Measurements from ENCODE around the gene MMP24OS. TPM values are rescaled to one million over a fixed set of nuclear protein-coding genes. Genes with fewer than 3 reads are reported as not detected.

MMP24OS gene
- polyA plus RNA-seq, 1 experiment = 47.6 TPM

GRCh38 chr20:35280523-35280922, 2.6 kb upstream of the MMP24OS start:
- DNase-seq (ENCODE audit: low read depth) = no peak
- Histone ChIP-seq H3K4me3 (ENCODE audit: low read depth, low read length) (no peak overlapping the region), H3K36me3 (ENCODE audit: control insufficient read depth, insufficient read depth, low read length) (peaks cover 24% of the 10 kb centered on the region), H3K27me3 (ENCODE audit: control insufficient read depth, insufficient read depth, low read length) (no peaks in the 10 kb centered on the region)
- ChIA-PET CTCF (interaction anchor here (0.6 to 2.4 kb wide), 3 partner anchors 23 to 1802 kb away, joined by 3 to 8 read pairs (median 3); no protein-coding TSS in a partner anchor), POLR2A (no interaction called here)
- TF ChIP-seq CTCF (IDR thresholded peaks at IDR 0.05; ENCODE audit: insufficient read depth, low read depth, low read length) = no peak

- POLR2A ChIA-PET = no interaction called here
- no peak for DNase-seq (ENCODE audit: low read depth)
- H3K36me3 ChIP-seq (ENCODE audit: control insufficient read depth, insufficient read depth, low read length) = peaks cover 24% of the 10 kb centered on the region
- no peaks in the 10 kb centered on the region for H3K27me3 ChIP-seq (ENCODE audit: control insufficient read depth, insufficient read depth, low read length)
- TF ChIP-seq CTCF (IDR thresholded peaks at IDR 0.05; ENCODE audit: insufficient read depth, low read depth, low read length) = no peak
- H3K4me3 ChIP-seq (ENCODE audit: low read depth, low read length) = no peak overlapping the region
- CTCF ChIA-PET = interaction anchor here (0.7 to 2.9 kb wide), 4 partner anchors 10 to 1803 kb away, joined by 3 to 12 read pairs (median 6); no protein-coding TSS in a partner anchor
Observed at GRCh38 chr20:35279533-35280174, 1.7 kb upstream of the MMP24OS start.

- no peak for DNase-seq (ENCODE audit: low read depth)
- POLR2A ChIA-PET = no interaction called here
- Histone ChIP-seq H3K36me3 (ENCODE audit: control insufficient read depth, insufficient read depth, low read length) (peaks cover 24% of the 10 kb centered on the region), H3K4me3 (ENCODE audit: low read depth, low read length) (no peak overlapping the region), H3K27me3 (ENCODE audit: control insufficient read depth, insufficient read depth, low read length) (no peaks in the 10 kb centered on the region)
- no peak for TF ChIP-seq CTCF (IDR thresholded peaks at IDR 0.05; ENCODE audit: insufficient read depth, low read depth, low read length)
- CTCF ChIA-PET = interaction anchor here (2.4 to 2.9 kb wide), 2 partner anchors 10 to 25 kb away, joined by 8 to 12 read pairs; no protein-coding TSS in a partner anchor
Observed at GRCh38 chr20:35279040-35279439, 1.1 kb upstream of the MMP24OS start.

GRCh38 chr20:35277127-35277526, 795 bp downstream of the MMP24OS start:
- no peak for DNase-seq (ENCODE audit: low read depth)
- POLR2A ChIA-PET = interaction anchor here (0.6 kb wide), 2 partner anchors 118 to 307 kb away, joined by 5 to 15 read pairs; no protein-coding TSS in a partner anchor
- CTCF ChIA-PET = interaction anchor here (0.9 to 2.3 kb wide), 5 partner anchors 26 to 309 kb away, joined by 3 to 7 read pairs (median 4); no protein-coding TSS in a partner anchor
- Histone ChIP-seq H3K27me3 (ENCODE audit: control insufficient read depth, insufficient read depth, low read length) (no peaks in the 10 kb centered on the region), H3K36me3 (ENCODE audit: control insufficient read depth, insufficient read depth, low read length) (peaks cover 24% of the 10 kb centered on the region), H3K4me3 (ENCODE audit: low read depth, low read length) (peak overlapping the region; percentile 69)
- no peak for TF ChIP-seq CTCF (IDR thresholded peaks at IDR 0.05; ENCODE audit: insufficient read depth, low read depth, low read length)

- TF ChIP-seq CTCF (IDR thresholded peaks at IDR 0.05; ENCODE audit: insufficient read depth, low read depth, low read length) = no peak
- CTCF ChIA-PET = interaction anchor here (0.9 to 3.2 kb wide), 5 partner anchors 28 to 308 kb away, joined by 3 to 8 read pairs (median 4); no protein-coding TSS in a partner anchor
- peaks cover 25% of the 10 kb centered on the region for H3K36me3 ChIP-seq (ENCODE audit: control insufficient read depth, insufficient read depth, low read length)
- no peaks in the 10 kb centered on the region for H3K27me3 ChIP-seq (ENCODE audit: control insufficient read depth, insufficient read depth, low read length)
- peak overlapping the region; percentile 69 for H3K4me3 ChIP-seq (ENCODE audit: low read depth, low read length)
- POLR2A ChIA-PET = no interaction called here
- no peak for DNase-seq (ENCODE audit: low read depth)
Observed at GRCh38 chr20:35276408-35276807, 1.5 kb downstream of the MMP24OS start.

Data from BJ (cell line).